ENCODE results near the gene MTA2. TPM values are rescaled to one million over a fixed set of nuclear protein-coding genes. Genes with fewer than 3 reads are reported as not detected.

MTA2 gene
- total RNA-seq, 1 experiment from 2014 or later, result 166 TPM

DNA sequence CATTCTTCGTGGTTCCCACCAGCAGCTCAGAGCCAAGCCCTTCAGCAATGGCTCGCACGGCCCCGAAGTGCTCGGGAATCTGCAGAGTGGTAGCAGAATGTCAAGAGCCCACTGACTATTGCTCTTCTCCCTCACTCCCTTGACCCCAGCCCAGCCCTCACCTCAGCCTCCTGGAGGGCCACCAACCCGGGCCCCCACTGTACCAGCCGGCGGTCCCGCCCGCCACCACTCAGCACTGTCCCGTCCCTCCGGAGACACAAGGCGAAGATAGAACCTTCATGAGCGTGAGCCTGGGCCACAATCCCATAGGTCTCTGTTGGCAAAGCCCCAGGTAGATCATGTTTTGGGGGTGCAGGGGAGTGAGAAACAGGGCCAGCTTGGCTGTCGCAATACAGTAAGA, 4.2 kb upstream of the MTA2 start:
- Histone ChIP-seq H3K4me3 (ENCODE audit: insufficient read depth, low read depth, low read length) (no peak overlapping the region), H3K36me3 (replicated peaks; ENCODE audit: control insufficient read depth, insufficient read depth, low read length) (peaks cover 1% of the 10 kb centered on the region; the same call in 1 of the 2 replicates), H3K27me3 (ENCODE audit: control insufficient read depth, insufficient read depth, low read length) (peaks cover 19% of the 10 kb centered on the region)
- DNase-seq, result no peak

- no peak for DNase-seq
These were observed 3.8 kb upstream of the MTA2 start for GRCh38 chr11:62605467-62605866.

DNA sequence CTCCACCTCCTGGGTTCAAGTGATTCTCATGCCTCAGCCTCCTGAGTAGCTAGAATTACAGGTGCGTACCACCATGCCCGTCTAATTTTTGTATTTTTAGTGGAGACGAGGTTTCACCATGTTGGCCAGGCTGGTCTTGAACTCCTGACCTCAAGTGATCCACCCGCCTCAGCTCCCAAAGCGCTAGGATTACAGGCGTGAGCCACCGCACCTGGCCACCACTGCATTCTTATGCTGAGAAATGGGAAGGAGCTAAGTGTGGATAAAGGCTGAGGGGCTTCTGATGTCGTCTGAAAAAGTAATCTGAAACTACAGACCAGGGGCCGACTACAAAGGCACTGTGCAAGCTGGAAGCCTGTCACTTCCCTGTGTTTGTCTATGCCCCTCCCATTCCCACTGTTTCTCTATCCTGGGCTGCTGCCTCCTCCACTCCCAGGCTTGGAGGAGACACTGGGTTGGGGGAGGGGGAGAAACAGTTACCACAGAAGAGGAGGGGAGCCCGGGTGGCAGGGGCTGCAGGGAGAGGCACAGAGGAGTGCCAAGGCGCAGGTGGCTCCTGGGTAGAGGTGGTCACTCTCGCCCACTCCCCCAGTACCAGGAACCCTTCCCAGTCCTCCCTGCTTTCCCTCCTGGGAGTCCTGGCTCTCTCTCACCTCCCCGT, 2.9 kb upstream of the MTA2 start:
- no peak overlapping the region for H3K4me3 ChIP-seq (ENCODE audit: insufficient read depth, low read depth, low read length)
- H3K36me3 ChIP-seq (replicated peaks; ENCODE audit: control insufficient read depth, insufficient read depth, low read length), result peaks cover 1% of the 10 kb centered on the region; the same call in 1 of the 2 replicates
- peaks cover 23% of the 10 kb centered on the region for H3K27me3 ChIP-seq (ENCODE audit: control insufficient read depth, insufficient read depth, low read length)
- peak; percentile 70 for DNase-seq

More at GRCh38 chr11:62605467-62605866, 3.8 kb upstream of the MTA2 start:
- Histone ChIP-seq H3K36me3 (replicated peaks; ENCODE audit: control insufficient read depth, insufficient read depth, low read length) (peaks cover 1% of the 10 kb centered on the region; the same call in 1 of the 2 replicates), H3K27me3 (ENCODE audit: control insufficient read depth, insufficient read depth, low read length) (peaks cover 22% of the 10 kb centered on the region), H3K4me3 (ENCODE audit: insufficient read depth, low read depth, low read length) (no peak overlapping the region)

DNA sequence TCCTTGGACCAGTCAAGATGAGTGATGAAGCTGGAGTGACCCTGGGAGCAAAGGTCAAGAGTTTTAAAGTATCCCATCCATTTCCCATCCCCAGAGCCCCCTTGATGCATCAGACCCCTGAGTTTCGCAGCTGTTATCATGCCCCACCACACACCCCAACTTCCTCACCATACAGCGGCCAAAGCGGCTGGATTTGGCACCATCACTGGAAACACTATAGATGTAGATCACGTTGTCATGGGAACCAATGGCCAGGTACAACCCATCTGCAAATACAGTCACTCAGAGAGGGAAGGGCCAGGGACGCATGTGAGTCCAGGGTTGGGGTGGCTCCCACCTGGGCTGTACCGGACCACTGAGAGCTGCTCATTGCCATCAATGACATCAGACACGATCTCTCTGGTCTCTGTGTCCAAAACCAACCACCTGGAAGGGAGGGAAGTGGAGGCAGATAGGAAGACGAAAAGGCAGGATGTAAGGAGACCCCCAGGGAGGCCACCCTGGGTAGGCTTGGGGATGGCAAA, 2.2 kb upstream of the MTA2 start:
- Histone ChIP-seq H3K4me3 (ENCODE audit: insufficient read depth, low read depth, low read length) (no peak overlapping the region), H3K36me3 (replicated peaks; ENCODE audit: control insufficient read depth, insufficient read depth, low read length) (peaks cover 1% of the 10 kb centered on the region; the same call in 1 of the 2 replicates), H3K27me3 (ENCODE audit: control insufficient read depth, insufficient read depth, low read length) (peaks cover 23% of the 10 kb centered on the region)
- no peak for DNase-seq

DNA sequence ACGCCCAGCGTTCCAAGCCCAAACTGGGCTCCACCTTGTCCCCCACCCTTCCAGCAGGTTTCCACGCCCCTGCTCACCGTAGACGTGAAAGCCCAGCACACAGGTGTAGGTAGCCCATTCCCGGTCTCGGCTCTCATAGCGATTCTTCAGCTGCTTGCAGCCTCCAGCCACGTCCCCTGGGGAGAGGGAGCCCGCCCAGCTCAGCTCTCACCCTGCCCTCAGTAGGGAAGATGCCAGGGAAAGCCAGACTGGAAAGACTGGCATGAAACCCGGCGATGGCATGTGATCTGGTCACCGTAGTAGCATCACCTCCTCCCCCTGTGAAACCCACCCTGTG, 1.4 kb upstream of the MTA2 start:
- Histone ChIP-seq H3K4me3 (ENCODE audit: insufficient read depth, low read depth, low read length) (peak overlapping the region; percentile 95), H3K27me3 (ENCODE audit: control insufficient read depth, insufficient read depth, low read length) (peaks cover 23% of the 10 kb centered on the region), H3K36me3 (replicated peaks; ENCODE audit: control insufficient read depth, insufficient read depth, low read length) (peaks cover 5% of the 10 kb centered on the region)
- DNase-seq, result no peak

- DNase-seq, result peak; percentile 97
- H3K4me3 ChIP-seq (ENCODE audit: insufficient read depth, low read depth, low read length), result peak overlapping the region; percentile 95
- peaks cover 10% of the 10 kb centered on the region for H3K36me3 ChIP-seq (replicated peaks; ENCODE audit: control insufficient read depth, insufficient read depth, low read length)
- H3K27me3 ChIP-seq (ENCODE audit: control insufficient read depth, insufficient read depth, low read length), result peaks cover 23% of the 10 kb centered on the region
These were observed 741 bp upstream of the MTA2 start for GRCh38 chr11:62602141-62603071.

GRCh38 chr11:62601122-62601371, 618 bp downstream of the MTA2 start:
- peaks cover 18% of the 10 kb centered on the region for H3K36me3 ChIP-seq (replicated peaks; ENCODE audit: control insufficient read depth, insufficient read depth, low read length)
- H3K4me3 ChIP-seq (ENCODE audit: insufficient read depth, low read depth, low read length), result peak overlapping the region; percentile 95
- H3K27me3 ChIP-seq (ENCODE audit: control insufficient read depth, insufficient read depth, low read length), result peaks cover 23% of the 10 kb centered on the region
- peak; percentile 74 for DNase-seq

GRCh38 chr11:62600367-62601121, 1.1 kb downstream of the MTA2 start:
- peak; percentile 57 for DNase-seq
- Histone ChIP-seq H3K27me3 (ENCODE audit: control insufficient read depth, insufficient read depth, low read length) (peaks cover 23% of the 10 kb centered on the region), H3K36me3 (replicated peaks; ENCODE audit: control insufficient read depth, insufficient read depth, low read length) (peaks cover 23% of the 10 kb centered on the region), H3K4me3 (ENCODE audit: insufficient read depth, low read depth, low read length) (peak overlapping the region; percentile 95)

DNA sequence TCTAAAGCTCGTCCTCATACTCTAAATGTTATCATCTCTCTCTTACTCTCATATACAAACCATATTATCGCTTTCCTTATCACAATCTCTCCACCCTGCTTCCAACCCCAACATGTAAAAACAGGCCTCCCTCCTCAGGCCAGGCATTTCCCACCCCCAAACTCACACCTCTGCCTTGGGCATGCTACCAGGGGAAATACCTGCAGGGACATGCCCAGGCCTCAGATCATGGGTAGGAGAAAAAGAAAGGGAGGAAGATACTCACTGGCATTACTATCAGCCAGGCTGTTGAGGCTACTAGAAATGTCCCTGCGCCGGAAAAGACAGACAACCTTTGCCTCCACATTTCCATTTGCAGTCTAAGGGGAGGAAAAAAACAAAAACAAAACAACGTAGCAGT, 1.8 kb downstream of the MTA2 start:
- no peak for DNase-seq
- Histone ChIP-seq H3K27me3 (ENCODE audit: control insufficient read depth, insufficient read depth, low read length) (peaks cover 23% of the 10 kb centered on the region), H3K36me3 (replicated peaks; ENCODE audit: control insufficient read depth, insufficient read depth, low read length) (peaks cover 28% of the 10 kb centered on the region), H3K4me3 (ENCODE audit: insufficient read depth, low read depth, low read length) (peak overlapping the region; percentile 95; the same call in 1 of the 2 replicates)

DNA sequence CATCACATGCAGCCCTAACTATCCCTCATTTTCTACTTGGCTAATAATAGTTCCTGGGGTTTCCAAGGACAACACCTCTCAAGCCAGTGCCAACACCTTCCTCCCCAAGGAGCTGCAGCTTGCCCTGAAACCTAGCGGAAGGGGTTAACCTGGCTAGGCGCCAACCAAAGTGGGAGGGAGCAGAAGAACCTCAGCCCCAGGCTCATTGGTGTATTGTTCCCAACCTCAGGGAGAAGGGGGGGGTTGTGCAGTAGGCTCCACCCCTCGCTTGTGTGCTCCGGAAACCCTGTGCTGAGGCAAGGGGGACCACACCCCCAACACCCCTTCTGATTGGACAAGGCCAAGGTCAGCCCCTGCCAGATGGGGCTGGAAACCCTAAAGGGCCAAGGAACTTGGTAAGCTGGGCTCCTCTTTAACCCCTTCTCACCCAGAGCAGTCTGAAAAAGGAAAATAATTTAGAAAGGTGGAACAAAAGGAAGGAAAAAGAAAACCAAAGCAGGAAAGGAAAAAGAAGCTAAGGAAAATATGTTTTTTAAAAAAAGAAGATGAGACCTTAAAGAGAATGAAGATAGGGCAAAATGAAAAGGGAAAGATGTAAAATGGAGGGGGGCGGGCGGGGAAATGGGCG, 2.5 kb downstream of the MTA2 start:
- H3K4me3 ChIP-seq (ENCODE audit: insufficient read depth, low read depth, low read length), result no peak overlapping the region

GRCh38 chr11:62595124-62595523, 6.5 kb downstream of the MTA2 start:
- H3K4me3 ChIP-seq (ENCODE audit: insufficient read depth, low read depth, low read length), result no peak overlapping the region
- no peaks in the 10 kb centered on the region for H3K27me3 ChIP-seq (ENCODE audit: control insufficient read depth, insufficient read depth, low read length)
- H3K36me3 ChIP-seq (replicated peaks; ENCODE audit: control insufficient read depth, insufficient read depth, low read length), result peaks cover 31% of the 10 kb centered on the region
- DNase-seq, result no peak

More for the DNA sequence above, 2.5 kb downstream of the MTA2 start:
- Histone ChIP-seq H3K36me3 (replicated peaks; ENCODE audit: control insufficient read depth, insufficient read depth, low read length) (peaks cover 29% of the 10 kb centered on the region), H3K27me3 (ENCODE audit: control insufficient read depth, insufficient read depth, low read length) (peaks cover 23% of the 10 kb centered on the region)
- peak; percentile 98 for DNase-seq

DNA sequence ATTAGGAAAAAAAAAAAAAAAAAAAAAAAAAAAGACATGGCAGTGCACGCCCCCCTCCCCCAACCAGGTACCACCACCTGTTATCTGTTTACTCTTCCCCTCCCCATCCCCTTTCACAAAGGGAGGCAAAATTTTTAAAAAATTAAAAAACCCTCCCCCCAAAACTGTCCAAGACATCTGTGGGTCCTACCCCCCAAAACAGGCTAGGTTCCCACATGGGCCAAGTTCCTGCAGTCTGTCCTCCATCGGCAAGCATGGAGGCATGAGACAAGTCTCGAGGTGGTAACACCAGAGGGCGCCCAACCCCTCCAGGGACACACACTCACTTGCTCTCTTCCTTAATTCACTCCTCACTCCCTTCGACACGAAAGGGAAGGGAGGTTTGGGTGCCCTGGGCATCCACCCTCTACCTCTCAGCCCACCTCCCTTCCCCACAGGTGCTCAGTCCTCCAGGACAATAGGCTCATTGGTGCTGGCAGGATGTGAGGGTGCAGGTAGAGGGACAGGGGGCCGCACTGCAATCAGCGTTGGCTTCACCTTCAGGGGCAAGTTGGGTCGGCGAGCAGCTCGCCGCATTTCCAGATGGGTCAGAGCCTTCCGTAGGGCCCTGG, 8.1 kb downstream of the MTA2 start:
- Histone ChIP-seq H3K4me3 (ENCODE audit: insufficient read depth, low read depth, low read length) (no peak overlapping the region), H3K36me3 (replicated peaks; ENCODE audit: control insufficient read depth, insufficient read depth, low read length) (peaks cover 33% of the 10 kb centered on the region), H3K27me3 (ENCODE audit: control insufficient read depth, insufficient read depth, low read length) (no peaks in the 10 kb centered on the region)
- peak; percentile 83 for DNase-seq

GRCh38 chr11:62592989-62593421, 8.7 kb downstream of the MTA2 start:
- no peak overlapping the region for H3K4me3 ChIP-seq (ENCODE audit: insufficient read depth, low read depth, low read length)
- DNase-seq, result no peak
- peaks cover 29% of the 10 kb centered on the region for H3K36me3 ChIP-seq (replicated peaks; ENCODE audit: control insufficient read depth, insufficient read depth, low read length)

More at GRCh38 chr11:62592989-62593421, 8.7 kb downstream of the MTA2 start:
- H3K27me3 ChIP-seq (ENCODE audit: control insufficient read depth, insufficient read depth, low read length), result no peaks in the 10 kb centered on the region

Data from H7 (cell line).